NCI-H526 treated with DMSO at 0.1 percent for 48 hours (cell line): ENCODE results near the gene GOLGA5.
"Not testable (repeated sequence)": the region's sequence is repeated elsewhere in the genome, so short reads cannot be mapped to it uniquely, and the experiment has no call there.

Experiments used
- DNase-seq: peaks from one replicate; lab custom pipeline; 2025; lab: John Stamatoyannopoulos, UW

Gene GOLGA5

GRCh38 chr14:92832137-92832700, 38.1 kb downstream of the GOLGA5 start:
- DNase-seq: no peak

GRCh38 chr14:92841930-92842329, 47.8 kb downstream of the GOLGA5 start:
- no peak for DNase-seq

GRCh38 chr14:92844204-92844603, 50.1 kb downstream of the GOLGA5 start:
- DNase-seq: no peak

- no peak for DNase-seq
Observed at GRCh38 chr14:92846162-92846897, 52.2 kb downstream of the GOLGA5 start.

GRCh38 chr14:92847278-92847677, 53.2 kb downstream of the GOLGA5 start:
- DNase-seq: no peak

GRCh38 chr14:92847749-92848148, 53.6 kb downstream of the GOLGA5 start:
- DNase-seq: peak; percentile 9

GRCh38 chr14:92848887-92849286, 54.8 kb downstream of the GOLGA5 start:
- DNase-seq: no peak

GRCh38 chr14:92850492-92850891, 56.4 kb downstream of the GOLGA5 start:
- DNase-seq: no peak

- not testable (repeated sequence) for DNase-seq
Observed at GRCh38 chr14:92853136-92853535, 59.0 kb downstream of the GOLGA5 start.

- no peak for DNase-seq
Observed at GRCh38 chr14:92860049-92860840, 66.1 kb downstream of the GOLGA5 start.

GRCh38 chr14:92861856-92862745, 68.0 kb downstream of the GOLGA5 start:
- DNase-seq: no peak

GRCh38 chr14:92863286-92864080, 69.4 kb downstream of the GOLGA5 start:
- no peak for DNase-seq

GRCh38 chr14:92865674-92866073, 71.6 kb downstream of the GOLGA5 start:
- no peak for DNase-seq

- DNase-seq: no peak
Observed at GRCh38 chr14:92866181-92866752, 72.2 kb downstream of the GOLGA5 start.

GRCh38 chr14:92866901-92867865, 73.1 kb downstream of the GOLGA5 start:
- no peak for DNase-seq

- DNase-seq: no peak
Observed at GRCh38 chr14:92874962-92875661, 81.0 kb downstream of the GOLGA5 start.

GRCh38 chr14:92877757-92878431, 83.8 kb downstream of the GOLGA5 start:
- no peak for DNase-seq

GRCh38 chr14:92880351-92880750, 86.2 kb downstream of the GOLGA5 start:
- no peak for DNase-seq
